ENCODE data around the gene SRGAP2B. TPM values are rescaled to one million over a fixed set of nuclear protein-coding genes. Genes with fewer than 3 reads are reported as not detected.
"Not testable (repeated sequence)": the region's sequence is repeated elsewhere in the genome, so short reads cannot be mapped to it uniquely, and the experiment has no call there.

The SRGAP2B gene
- total RNA-seq, 3 donors from 2014 or later, result 5.7 to 25.8 (median 10.6) TPM

GRCh38 chr1:145008388-145008787, 86.7 kb downstream of the SRGAP2B start:
- DNase-seq; H3K36me3 ChIP-seq (ENCODE audit: low read depth); H3K4me1 ChIP-seq (ENCODE audit: low read depth); H3K4me3 ChIP-seq; intact Hi-C loops (cut with DNase I, micrococcal nuclease); H3K9me3 ChIP-seq: not testable (repeated sequence)
- peak; percentile 60 for ATAC-seq

DNA sequence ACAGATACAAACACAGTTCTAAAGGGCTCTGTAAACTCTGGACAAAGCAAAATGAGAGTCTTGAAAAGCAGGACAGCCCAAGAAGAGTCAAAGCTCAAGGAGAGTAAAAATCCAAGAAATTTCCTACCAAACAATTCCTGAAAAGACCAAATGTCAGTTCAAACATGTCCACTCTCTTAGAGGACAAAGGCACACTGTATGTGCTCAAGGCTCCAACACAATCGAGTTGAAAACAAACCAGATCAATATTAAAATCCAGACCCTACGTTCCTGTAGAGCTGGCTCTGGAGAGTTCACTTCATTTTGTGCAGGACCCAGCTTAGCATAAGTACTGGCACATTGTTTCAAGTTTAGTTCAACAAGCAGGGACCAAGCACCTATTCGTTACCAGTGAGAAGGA, 90.0 kb downstream of the SRGAP2B start:
- ATAC-seq; H3K36me3 ChIP-seq (ENCODE audit: low read depth); DNase-seq; H3K4me3 ChIP-seq; H3K4me1 ChIP-seq (ENCODE audit: low read depth); intact Hi-C loops (cut with DNase I, micrococcal nuclease); H3K9me3 ChIP-seq: not testable (repeated sequence)

DNA sequence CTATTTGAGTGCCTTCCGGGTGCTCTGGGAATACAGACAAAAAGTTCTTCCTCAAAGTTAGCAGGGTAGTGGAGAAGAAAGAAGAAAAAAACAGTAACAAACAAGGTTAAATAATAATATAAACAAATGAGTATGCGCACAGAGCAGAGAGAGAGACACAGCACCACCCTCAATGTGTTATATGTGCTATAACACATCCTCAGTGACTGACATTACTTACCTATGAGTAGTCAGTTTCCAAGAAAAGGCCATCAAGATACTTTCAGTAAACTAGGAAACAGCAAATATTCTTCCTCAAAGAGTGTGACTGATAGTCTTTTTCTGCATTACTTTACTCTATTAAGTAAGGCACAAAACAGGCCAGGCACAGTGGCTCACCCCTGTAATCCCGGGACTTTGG, 93.7 kb downstream of the SRGAP2B start:
- H3K4me3 ChIP-seq; DNase-seq; H3K36me3 ChIP-seq (ENCODE audit: low read depth); ATAC-seq; H3K9me3 ChIP-seq; H3K4me1 ChIP-seq (ENCODE audit: low read depth); intact Hi-C loops (cut with DNase I, micrococcal nuclease): not testable (repeated sequence)

GRCh38 chr1:145000743-145001326, 94.3 kb downstream of the SRGAP2B start:
- H3K36me3 ChIP-seq (ENCODE audit: low read depth); DNase-seq; H3K4me1 ChIP-seq (ENCODE audit: low read depth); H3K9me3 ChIP-seq; intact Hi-C loops (cut with DNase I, micrococcal nuclease); H3K4me3 ChIP-seq; ATAC-seq: not testable (repeated sequence)

- H3K36me3 ChIP-seq (ENCODE audit: low read depth); intact Hi-C loops (cut with DNase I, micrococcal nuclease); H3K4me3 ChIP-seq; H3K9me3 ChIP-seq; DNase-seq; ATAC-seq; H3K4me1 ChIP-seq (ENCODE audit: low read depth): not testable (repeated sequence)
Measured at GRCh38 chr1:145000074-145000742, 94.9 kb downstream of the SRGAP2B start.

- H3K36me3 ChIP-seq (ENCODE audit: low read depth); DNase-seq; H3K4me1 ChIP-seq (ENCODE audit: low read depth); H3K4me3 ChIP-seq; intact Hi-C loops (cut with DNase I, micrococcal nuclease); H3K9me3 ChIP-seq; ATAC-seq: not testable (repeated sequence)
Measured at GRCh38 chr1:144998981-144999273, 96.2 kb downstream of the SRGAP2B start.

- H3K4me3 ChIP-seq; H3K9me3 ChIP-seq; DNase-seq; H3K4me1 ChIP-seq (ENCODE audit: low read depth); intact Hi-C loops (cut with DNase I, micrococcal nuclease); H3K36me3 ChIP-seq (ENCODE audit: low read depth): not testable (repeated sequence)
- ATAC-seq, result peak; percentile 30
Measured at GRCh38 chr1:144998134-144998980, 96.8 kb downstream of the SRGAP2B start.

DNA sequence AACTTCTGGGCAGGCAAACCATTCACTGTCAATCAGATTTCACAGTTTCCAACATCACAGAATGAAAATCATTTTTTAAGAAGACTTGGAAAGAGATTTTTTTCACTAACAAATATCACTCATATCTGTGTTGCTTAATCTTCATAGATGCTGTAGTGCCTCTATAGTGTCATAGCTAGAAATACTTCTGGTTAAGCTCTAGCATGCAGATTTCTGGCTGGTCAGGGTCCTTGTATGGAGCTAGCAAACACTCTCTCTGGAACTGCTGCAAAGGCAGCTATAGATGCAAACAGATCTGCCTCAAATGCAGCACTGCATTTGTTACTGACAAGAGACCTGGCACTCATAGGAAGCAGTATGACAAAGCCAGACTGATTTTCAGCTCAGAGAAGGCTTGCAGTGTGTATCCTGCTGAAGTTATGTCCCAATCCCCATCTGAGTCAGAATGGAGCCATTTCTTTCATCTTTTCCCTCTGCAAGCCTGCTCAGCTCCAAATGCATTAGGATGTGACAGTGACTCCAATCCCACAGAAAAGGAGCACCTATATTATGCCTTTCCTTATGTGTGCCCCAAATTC, 99.2 kb downstream of the SRGAP2B start:
- intact Hi-C loops (cut with DNase I, micrococcal nuclease); ATAC-seq; H3K9me3 ChIP-seq; H3K4me1 ChIP-seq (ENCODE audit: low read depth); DNase-seq; H3K36me3 ChIP-seq (ENCODE audit: low read depth); H3K4me3 ChIP-seq: not testable (repeated sequence)

GRCh38 chr1:144992915-144993314, 102.2 kb downstream of the SRGAP2B start:
- intact Hi-C loops (cut with DNase I, micrococcal nuclease); H3K4me1 ChIP-seq (ENCODE audit: low read depth); H3K4me3 ChIP-seq; H3K9me3 ChIP-seq; ATAC-seq; H3K36me3 ChIP-seq (ENCODE audit: low read depth); DNase-seq: not testable (repeated sequence)

- H3K4me1 ChIP-seq (ENCODE audit: low read depth); H3K36me3 ChIP-seq (ENCODE audit: low read depth); H3K9me3 ChIP-seq; DNase-seq; intact Hi-C loops (cut with DNase I, micrococcal nuclease); ATAC-seq; H3K4me3 ChIP-seq: not testable (repeated sequence)
Measured at GRCh38 chr1:144990611-144991010, 104.5 kb downstream of the SRGAP2B start.

DNA sequence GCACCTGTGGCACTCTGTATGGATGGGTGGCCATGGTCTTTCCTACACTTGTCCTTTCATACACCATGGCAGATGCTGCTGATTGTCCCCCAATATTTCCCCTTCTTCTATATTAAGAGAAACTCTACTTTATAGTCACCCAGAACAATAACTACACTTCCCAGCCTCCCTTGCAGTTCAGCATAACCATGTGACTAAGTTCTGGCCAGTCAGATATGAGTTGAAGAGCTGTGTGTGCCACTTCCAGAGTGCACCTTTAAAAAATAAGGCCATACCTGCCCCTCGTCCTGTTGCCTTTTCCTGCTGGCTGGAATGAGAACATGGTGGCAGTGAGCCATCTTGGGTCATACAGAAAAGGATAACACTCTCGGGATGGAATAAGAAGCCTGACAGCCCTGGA, 108.0 kb downstream of the SRGAP2B start:
- DNase-seq; intact Hi-C loops (cut with DNase I, micrococcal nuclease); ATAC-seq; H3K9me3 ChIP-seq; H3K4me3 ChIP-seq; H3K4me1 ChIP-seq (ENCODE audit: low read depth); H3K36me3 ChIP-seq (ENCODE audit: low read depth): not testable (repeated sequence)

DNA sequence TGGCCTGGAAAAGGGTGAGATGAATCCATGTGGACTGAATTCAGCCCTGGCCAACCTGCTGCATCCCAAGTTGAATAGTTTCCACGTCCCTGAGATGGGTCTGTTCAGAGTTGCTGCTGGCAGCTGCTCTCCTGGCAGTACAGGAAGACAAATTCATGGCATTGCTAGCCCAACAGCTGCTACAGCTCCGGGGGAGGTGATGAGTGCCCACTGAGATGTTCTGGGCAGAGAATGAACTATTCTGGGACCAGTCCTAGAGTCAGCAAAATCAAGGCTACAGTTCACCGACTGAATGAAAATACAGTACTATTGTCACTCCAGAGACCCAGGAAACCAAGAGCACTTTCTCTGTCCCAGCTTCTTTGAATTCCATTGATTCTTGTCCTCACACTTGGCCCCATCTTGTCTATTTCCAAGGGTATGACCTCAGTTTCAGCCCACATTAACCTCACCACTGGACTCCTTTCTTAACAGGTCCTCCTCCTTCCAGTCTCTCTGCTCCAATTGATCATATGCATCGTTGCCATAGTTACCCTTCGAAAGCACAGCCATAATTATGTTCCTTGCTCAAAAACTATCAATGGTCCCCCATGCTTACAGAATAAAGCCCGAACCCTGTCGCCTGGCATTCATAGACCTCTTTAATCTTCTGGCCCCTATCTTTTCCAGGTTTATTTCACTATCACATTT, 108.8 kb downstream of the SRGAP2B start:
- ATAC-seq; H3K9me3 ChIP-seq; H3K36me3 ChIP-seq (ENCODE audit: low read depth); intact Hi-C loops (cut with DNase I, micrococcal nuclease); DNase-seq; H3K4me1 ChIP-seq (ENCODE audit: low read depth); H3K4me3 ChIP-seq: not testable (repeated sequence)

DNA sequence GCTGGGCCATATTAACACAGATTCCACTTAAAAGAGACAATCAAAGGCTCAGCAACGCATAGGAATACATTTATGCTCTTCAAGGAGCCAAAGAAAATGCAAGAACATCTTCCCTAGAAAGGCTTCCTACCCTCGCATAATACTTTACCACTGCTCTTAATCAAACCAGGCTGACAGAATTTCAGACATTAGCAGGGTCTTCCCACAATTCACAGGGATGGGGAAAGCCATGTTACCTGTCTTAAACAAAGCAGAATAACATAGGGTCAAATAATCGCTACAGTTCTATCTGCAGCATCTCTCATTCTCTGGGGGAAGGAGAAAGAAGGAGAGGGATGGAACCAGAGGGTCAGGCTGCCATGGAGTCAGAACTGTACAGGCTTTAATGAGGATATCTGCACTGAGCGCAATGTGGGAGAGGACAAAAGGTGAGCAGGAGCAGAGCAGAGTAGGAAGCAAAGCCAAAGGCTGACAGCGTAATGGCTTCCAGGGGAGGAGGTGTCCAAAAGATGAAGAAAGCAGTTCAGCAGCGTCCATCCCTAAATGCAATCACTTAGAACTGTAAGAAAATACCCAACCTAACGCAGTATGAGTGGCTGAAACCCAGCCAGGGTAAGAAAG, 109.5 kb downstream of the SRGAP2B start:
- H3K4me1 ChIP-seq (ENCODE audit: low read depth); intact Hi-C loops (cut with DNase I, micrococcal nuclease); ATAC-seq; DNase-seq; H3K36me3 ChIP-seq (ENCODE audit: low read depth); H3K9me3 ChIP-seq; H3K4me3 ChIP-seq: not testable (repeated sequence)

Data from mucosa of descending colon (tissue), 3 donors.